ENCODE measurements around the gene PARP9. TPM values are rescaled to one million over a fixed set of nuclear protein-coding genes. Genes with fewer than 3 reads are reported as not detected.

Gene PARP9
- total and polyA plus RNA-seq, 2 of the 8 experiments (the other 6 are each of a cell fraction or from before 2014, with no cell fraction given): 3.7 to 4.5 TPM

GRCh38 chr3:122572940-122573412 lies 8.9 kb upstream of the PARP9 start:
- H2BK5ac ChIP-seq (ENCODE audit: low read depth, low read length): no peak overlapping the region
- no peak overlapping the region for H2BK15ac ChIP-seq (ENCODE audit: low read length)
- H3K79me2 ChIP-seq (ENCODE audit: control insufficient read depth in 1 of 2, insufficient read depth in 2 of 2, low read length in 2 of 2): no peaks in the 10 kb centered on the region
- no peak overlapping the region for H3K4me3 ChIP-seq (ENCODE audit: extremely low read depth in 1 of 4, insufficient read depth in 2 of 4, low read depth in 3 of 4, low read length in 4 of 4)
- H3K4me2 ChIP-seq (ENCODE audit: insufficient read depth in 1 of 2, low read depth in 2 of 2, low read length in 2 of 2): 0 out of 4 replicates have a peak overlapping the region, but pooled peaks of 1 of the 2 experiments have one; percentile 9
- 63% methylated on average over 3 of the region's 3 CpGs; no CpG with 5 or more reads in 1 of the 2 experiments for WGBS, 2 experiments (ENCODE audit: extremely low coverage in 1 of 2, insufficient coverage in 1 of 2, insufficient read length in 1 of 2, insufficient replicate concordance in 2 of 2, low coverage in 1 of 2, low lambda C conversion rate in 2 of 2, missing lambda C conversion rate in 1 of 2)
- no peak overlapping the region for H4K5ac ChIP-seq (ENCODE audit: insufficient read length, low read depth, low read length)
- no peak overlapping the region for H2BK12ac ChIP-seq (ENCODE audit: low read depth, low read length)
- FAIRE-seq (peak; percentile 58), DNase-seq (ENCODE audit: low read depth in 1 of 2, low spot score in 2 of 2) (peak in 1 of 2 experiments; percentile 15)
- ChIA-PET POLR2A (ENCODE audit: partially characterized antibody) (interaction anchor here (0.7 to 1.3 kb wide), 2 partner anchors 9 to 61 kb away, joined by 3 to 4 read pairs; partner anchors contain the start of genes DTX3L and PARP9), CTCF (ENCODE audit: partially characterized antibody) (interaction anchor here (1.1 kb wide), 1 partner anchor 13 kb away, joined by 3 read pairs; no protein-coding TSS in a partner anchor)
- H2AFZ ChIP-seq (ENCODE audit: low read length): peak overlapping the region; percentile 47
- no peak overlapping the region for H3K56ac ChIP-seq (replicated peaks; ENCODE audit: insufficient read length, low read depth, low read length)
- no peaks in the 10 kb centered on the region for H3K36me3 ChIP-seq (ENCODE audit: control insufficient read depth in 2 of 4, insufficient read depth in 4 of 4, low read length in 3 of 4)
- H3K14ac ChIP-seq (ENCODE audit: insufficient read length): no peak overlapping the region
- H4K91ac ChIP-seq (replicated peaks; ENCODE audit: insufficient read length, low read length): no peak overlapping the region
- TF ChIP-seq RNF2 (IDR thresholded peaks at IDR 0.05; ENCODE audit: borderline replicate concordance, low read depth, low read length, missing control alignments, poor library complexity, severe bottlenecking) (no peak), ASH2L (IDR thresholded peaks at IDR 0.05; ENCODE audit: low read length) (no peak), JUND (IDR thresholded peaks at IDR 0.05; ENCODE audit: low read length) (peak; percentile 86)
- peaks cover 0 to 10% (median 7%) of the 10 kb centered on the region in 4 experiments; a peak in 4 of 7 replicates for H3K27me3 ChIP-seq (replicated peaks in 1 of 4; ENCODE audit: control insufficient read depth in 3 of 4, extremely low read depth in 1 of 4, insufficient read depth in 3 of 4, low read length in 3 of 4)
- H3K4ac ChIP-seq (replicated peaks; ENCODE audit: insufficient read length, low read depth, low read length): no peak overlapping the region
- no peak overlapping the region for H2AK5ac ChIP-seq (ENCODE audit: low read depth, low read length)
- no peaks in the 10 kb centered on the region for H3K9me3 ChIP-seq (ENCODE audit: insufficient read depth in 2 of 2, low read depth in 1 of 2, low read length in 1 of 2)
- no peak overlapping the region for H2BK20ac ChIP-seq (ENCODE audit: low read length)
- H3K79me1 ChIP-seq (ENCODE audit: low read depth, low read length): no peaks in the 10 kb centered on the region
- H3K9ac ChIP-seq (replicated peaks in 1 of 4; ENCODE audit: extremely low read depth in 1 of 4, low read depth in 3 of 4, low read length in 3 of 4): no peak overlapping the region
- H3K23ac ChIP-seq (ENCODE audit: insufficient read length): no peak overlapping the region
- no peaks in the 10 kb centered on the region for H4K20me1 ChIP-seq (replicated peaks in 1 of 2; ENCODE audit: control insufficient read depth in 1 of 2, insufficient read depth in 2 of 2, low read length in 2 of 2)
- H3K18ac ChIP-seq (ENCODE audit: extremely low read depth, low read length): no peak overlapping the region
- no peaks in the 10 kb centered on the region; the same call in 1 of the 2 replicates for H3K23me2 ChIP-seq (ENCODE audit: low read depth, low read length)
- no peak overlapping the region for H2BK120ac ChIP-seq (replicated peaks; ENCODE audit: low read depth, low read length)
- H3K4me1 ChIP-seq (replicated peaks in 1 of 4; ENCODE audit: control insufficient read depth in 3 of 4, insufficient read depth in 4 of 4, low read length in 3 of 4): peaks cover 2 to 3% (median 2%) of the 10 kb centered on the region in 4 experiments; a peak in 4 of 7 replicates
- no peak overlapping the region for H4K8ac ChIP-seq (ENCODE audit: extremely low read depth, insufficient read depth, low read length)
- H3K27ac ChIP-seq (ENCODE audit: low read depth, low read length): no peak overlapping the region
